CD8-positive, alpha-beta memory T cell (primary cell): Measurements from ENCODE around the gene GATAD2B. TPM values are rescaled to one million over a fixed set of nuclear protein-coding genes. Genes with fewer than 3 reads are reported as not detected.

Source experiments
- CTCF ChIA-PET: fragments of 350-600 bp; sonication (Branson Sonifier 250); formaldehyde crosslinking; loops from one replicate; lab custom pipeline; 2021; ENCODE audit warnings: antibody characterized with exemption; lab: Charles Lee
- POLR2A ChIA-PET: fragments of 350-600 bp; sonication (Branson Sonifier 250); formaldehyde crosslinking; loops from one replicate; lab custom pipeline; 2021; ENCODE audit warnings: antibody characterized with exemption; lab: Charles Lee
- DNase-seq, 5 donors: peaks; one replicate each; pipeline versions ENCODE4 v3.0.0 to v3.0.0-alpha.2; 2020 to 2022; ENCODE audit warnings: mixed read lengths in 1 of 5
- H3K27ac ChIP-seq: one replicate; pipeline ENCODE4 v1.7.0; 2013; ENCODE audit warnings: low read depth, mild to moderate bottlenecking, low read length, moderate library complexity
- H3K27me3 ChIP-seq: 2 replicates; pipeline ENCODE4 v1.7.0; 2013; ENCODE audit warnings: low read length, mild to moderate bottlenecking; ENCODE audit not compliant: insufficient read depth, poor library complexity, severe bottlenecking
- H3K36me3 ChIP-seq: 2 replicates; pipeline ENCODE4 v1.7.0; 2013; ENCODE audit warnings: mild to moderate bottlenecking, low read length, moderate library complexity; ENCODE audit not compliant: insufficient read depth
- H3K4me1 ChIP-seq: 2 replicates; pipeline ENCODE4 v1.7.0; 2013; ENCODE audit warnings: mild to moderate bottlenecking, low read length, moderate library complexity; ENCODE audit not compliant: insufficient read depth
- H3K4me3 ChIP-seq: 2 replicates; pipeline ENCODE4 v1.7.0; 2013; ENCODE audit warnings: mild to moderate bottlenecking, low read length
- H3K9me3 ChIP-seq: 2 replicates; pipeline ENCODE4 v1.7.0; 2013; ENCODE audit warnings: mild to moderate bottlenecking, low read length
- H3K27ac Mint-ChIP-seq, 8 donors: one replicate each; pipeline ENCODE4 v1.8.0; 2020 to 2021; ENCODE audit warnings: mixed read lengths in 8 of 8, mild to moderate bottlenecking in 6 of 8, inconsistent platforms in 3 of 8, moderate library complexity in 3 of 8
- H3K27me3 Mint-ChIP-seq, 2 donors: one replicate each; pipeline ENCODE4 v1.8.0; 2020 to 2021; ENCODE audit warnings: mixed read lengths in 2 of 2, mild to moderate bottlenecking in 1 of 2, moderate library complexity in 1 of 2
- H3K36me3 Mint-ChIP-seq, 3 donors: one replicate each; pipeline ENCODE4 v1.8.0; 2020 to 2021; ENCODE audit warnings: mixed read lengths in 3 of 3, inconsistent platforms in 1 of 3, mild to moderate bottlenecking in 1 of 3
- H3K4me1 Mint-ChIP-seq, 3 donors: one replicate each; pipeline ENCODE4 v1.8.0; 2020 to 2021; ENCODE audit warnings: mixed read lengths in 3 of 3, inconsistent platforms in 1 of 3, mild to moderate bottlenecking in 1 of 3
- H3K4me3 Mint-ChIP-seq, 7 donors: one replicate each; pipeline ENCODE4 v1.8.0; 2020 to 2021; ENCODE audit warnings: mixed read lengths in 7 of 7, mild to moderate bottlenecking in 6 of 7, moderate library complexity in 4 of 7, inconsistent platforms in 2 of 7
- H3K9me3 Mint-ChIP-seq, 5 donors: one replicate each; pipeline ENCODE4 v1.8.0; 2020 to 2022; ENCODE audit warnings: mixed read lengths in 5 of 5, mild to moderate bottlenecking in 3 of 5, moderate library complexity in 2 of 5, inconsistent platforms in 1 of 5
- polyA plus RNA-seq: library from polyadenylated mRNA; unstranded; fragments of 300-500 nt; fragmentation: Illumina TruSeq; gene quantifications from one replicate; pipeline ENCODE4 v1.2.3, GENCODE V29; 2021
- total RNA-seq, 2 experiments: library from RNA; stranded (reverse); gene quantifications; one replicate each; pipeline ENCODE4 v1.2.3, GENCODE V29; 2021

The GATAD2B gene
- total and polyA plus RNA-seq, 3 experiments from 2014 or later, result 5.6 to 71.9 (median 64.9) TPM

DNA sequence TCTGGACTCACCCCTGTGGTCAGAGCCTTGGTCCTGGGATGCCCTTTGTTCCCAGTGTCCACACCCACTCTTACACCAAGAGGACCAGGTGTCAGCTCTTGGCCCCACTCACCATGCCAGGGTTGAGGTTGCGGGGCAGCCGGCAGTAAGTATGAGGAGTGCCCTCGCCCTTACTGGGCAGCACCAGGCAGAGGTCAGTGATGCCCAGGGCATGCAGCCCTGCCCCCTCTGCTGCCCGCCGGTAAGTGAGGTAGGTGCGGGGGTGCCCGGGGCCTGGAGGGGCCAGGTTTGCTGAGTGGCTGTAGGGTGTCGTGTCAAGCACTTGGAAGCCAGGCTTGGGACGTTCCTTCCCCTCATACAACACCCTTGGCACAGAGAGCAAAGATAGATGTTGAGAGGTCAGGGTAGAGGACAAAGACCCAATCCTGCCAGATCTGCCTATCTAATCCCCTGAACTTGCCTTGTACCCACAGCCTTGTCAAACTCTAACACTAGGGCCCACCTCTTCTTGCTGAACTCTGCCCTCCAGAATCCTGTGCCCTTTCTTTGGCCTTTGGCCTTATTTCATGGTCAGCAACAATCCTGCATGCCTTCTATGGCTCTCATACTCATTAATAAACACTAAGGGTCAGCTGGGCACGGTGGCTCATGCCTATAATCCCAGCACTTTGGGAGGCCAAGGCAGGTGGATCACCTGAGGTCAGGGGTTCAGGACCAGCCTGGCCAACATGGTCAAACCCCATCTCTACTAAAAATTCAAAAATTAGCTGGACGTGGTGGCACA is 20.2 kb upstream of the GATAD2B start:
- H3K27ac ChIP-seq, result no peak overlapping the region
- Mint-ChIP-seq H3K27me3 (peaks cover 0 to 8% of the 10 kb centered on the region in 2 donors), H3K4me3 (peak overlapping the region; percentile 24 to 95 (median 59)), H3K4me1 (peaks cover 32 to 60% (median 47%) of the 10 kb centered on the region in 3 donors), H3K36me3 (peaks cover 3 to 80% (median 13%) of the 10 kb centered on the region in 3 donors), H3K27ac (peak overlapping the region; percentile 30 to 98 (median 82)), H3K9me3 (no peaks in the 10 kb centered on the region)
- no peak for DNase-seq
- H3K4me3 ChIP-seq, result no peak overlapping the region
- POLR2A ChIA-PET, result interaction anchor here (4.1 kb wide), 1 partner anchor 20 kb away, joined by 56 read pairs; the partner anchor contains the start of gene GATAD2B
- H3K4me1 ChIP-seq, result peaks cover 31% of the 10 kb centered on the region
- H3K36me3 ChIP-seq, result peaks cover 40% of the 10 kb centered on the region
- H3K27me3 ChIP-seq, result no peaks in the 10 kb centered on the region
- CTCF ChIA-PET, result interaction anchor here (5.1 to 6.0 kb wide), 3 partner anchors 14 to 24 kb away, joined by 46 to 58 read pairs (median 50); partner anchors contain the start of genes CREB3L4, CRTC2 and GATAD2B
- H3K9me3 ChIP-seq, result no peaks in the 10 kb centered on the region

GRCh38 chr1:153941826-153942725 is 19.3 kb upstream of the GATAD2B start:
- Mint-ChIP-seq H3K9me3 (no peaks in the 10 kb centered on the region), H3K27me3 (peaks cover 0 to 8% of the 10 kb centered on the region in 2 donors), H3K27ac (peak overlapping the region; percentile 26 to 90 (median 52)), H3K4me3 (peak overlapping the region in 3 of 7 donors; percentile 20 to 72 (median 32)), H3K36me3 (peaks cover 3 to 82% (median 13%) of the 10 kb centered on the region in 3 donors), H3K4me1 (peaks cover 35 to 59% (median 47%) of the 10 kb centered on the region in 3 donors)
- Histone ChIP-seq H3K27ac (no peak overlapping the region), H3K9me3 (no peaks in the 10 kb centered on the region), H3K36me3 (peaks cover 46% of the 10 kb centered on the region), H3K27me3 (no peaks in the 10 kb centered on the region), H3K4me1 (peaks cover 30% of the 10 kb centered on the region), H3K4me3 (no peak overlapping the region)
- POLR2A ChIA-PET, result interaction anchor here (1.7 kb wide), 1 partner anchor 19 kb away, joined by 4 read pairs; no protein-coding TSS in a partner anchor
- CTCF ChIA-PET, result interaction anchor here (1.1 to 6.0 kb wide), 2 partner anchors 21 kb away, joined by 3 to 58 read pairs; partner anchors contain the start of gene GATAD2B
- DNase-seq, result no peak

DNA sequence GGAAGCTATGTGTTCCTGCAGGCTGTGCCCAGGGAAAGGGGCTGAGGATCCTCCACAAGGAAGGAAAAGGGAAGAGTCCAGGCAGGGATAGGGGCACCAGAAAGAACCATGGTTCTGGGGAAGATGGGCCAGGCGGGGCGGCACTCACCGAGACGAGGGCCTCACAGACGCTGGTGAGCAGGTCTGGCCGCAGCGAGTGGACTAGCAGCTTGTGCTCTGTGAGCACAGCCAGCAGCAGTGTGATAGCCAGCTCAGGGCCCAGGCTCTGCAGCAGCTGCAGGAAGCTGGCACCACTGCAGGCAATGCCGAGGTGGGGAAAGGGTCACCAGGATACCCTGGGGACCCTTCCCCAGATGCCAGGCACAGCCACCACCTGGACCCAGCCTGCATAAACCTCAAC is 18.0 kb upstream of the GATAD2B start:
- Mint-ChIP-seq H3K4me3 (no peak overlapping the region), H3K9me3 (no peaks in the 10 kb centered on the region), H3K27ac (peak overlapping the region in 5 of 8 donors; percentile 63 to 90 (median 70)), H3K36me3 (peaks cover 6 to 89% (median 19%) of the 10 kb centered on the region in 3 donors), H3K27me3 (peaks cover 0 to 8% of the 10 kb centered on the region in 2 donors), H3K4me1 (peaks cover 37 to 55% (median 42%) of the 10 kb centered on the region in 3 donors)
- DNase-seq, result no peak
- Histone ChIP-seq H3K27ac (no peak overlapping the region), H3K4me1 (peaks cover 25% of the 10 kb centered on the region), H3K4me3 (no peak overlapping the region), H3K36me3 (peaks cover 58% of the 10 kb centered on the region), H3K9me3 (no peaks in the 10 kb centered on the region), H3K27me3 (no peaks in the 10 kb centered on the region)
- ChIA-PET POLR2A (interaction anchor here (0.8 to 1.7 kb wide), 3 partner anchors 17 to 53 kb away, joined by 4 to 6 read pairs (median 4); partner anchors contain the start of gene CREB3L4), CTCF (interaction anchor here (1.0 to 2.5 kb wide), 3 partner anchors 10 to 143 kb away, joined by 4 to 6 read pairs (median 6); partner anchors contain the start of gene GATAD2B)

GRCh38 chr1:153939476-153939875 is 16.7 kb upstream of the GATAD2B start:
- peak overlapping the region in 2 of 8 donors; percentile 38 to 68 for H3K27ac Mint-ChIP-seq
- no peak overlapping the region for H3K4me3 Mint-ChIP-seq
- no peak for DNase-seq
- peaks cover 29 to 44% (median 32%) of the 10 kb centered on the region in 3 donors for H3K4me1 Mint-ChIP-seq
- H3K27ac ChIP-seq, result no peak overlapping the region
- no peaks in the 10 kb centered on the region for H3K9me3 Mint-ChIP-seq
- peaks cover 63% of the 10 kb centered on the region for H3K36me3 ChIP-seq
- no peak overlapping the region for H3K4me3 ChIP-seq
- peaks cover 0 to 4% of the 10 kb centered on the region in 2 donors for H3K27me3 Mint-ChIP-seq
- H3K27me3 ChIP-seq, result no peaks in the 10 kb centered on the region
- ChIA-PET POLR2A (interaction anchor here (1.4 kb wide), 1 partner anchor 28 kb away, joined by 4 read pairs; the partner anchor contains the start of gene CREB3L4), CTCF (interaction anchor here (2.2 to 2.5 kb wide), 2 partner anchors 17 to 142 kb away, joined by 6 read pairs; partner anchors contain the start of gene GATAD2B)
- peaks cover 21% of the 10 kb centered on the region for H3K4me1 ChIP-seq
- no peaks in the 10 kb centered on the region for H3K9me3 ChIP-seq
- H3K36me3 Mint-ChIP-seq, result peaks cover 6 to 89% (median 19%) of the 10 kb centered on the region in 3 donors

DNA sequence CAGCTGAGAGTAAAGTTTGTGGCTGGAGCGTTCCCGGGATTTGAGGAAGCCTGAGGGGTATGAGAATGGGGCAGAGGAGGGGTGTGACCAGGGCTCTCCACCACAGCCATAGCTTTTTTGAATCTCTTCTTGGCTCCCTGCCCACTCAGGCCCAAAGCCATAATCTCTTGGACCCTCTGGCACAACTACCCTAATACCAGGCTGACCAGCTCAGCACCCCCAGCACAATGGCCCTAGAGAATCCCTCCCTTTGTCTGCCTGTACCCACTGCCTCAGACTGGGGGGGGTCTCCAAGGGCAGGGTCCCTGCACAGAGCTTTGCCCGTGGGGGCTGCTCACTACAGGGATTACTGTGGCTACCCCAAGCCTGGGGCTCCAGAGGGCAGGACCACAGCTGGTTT is 16.2 kb upstream of the GATAD2B start:
- peaks cover 66% of the 10 kb centered on the region for H3K36me3 ChIP-seq
- peaks cover 16% of the 10 kb centered on the region for H3K4me1 ChIP-seq
- H3K4me1 Mint-ChIP-seq, result peaks cover 24 to 39% (median 27%) of the 10 kb centered on the region in 3 donors
- POLR2A ChIA-PET, result no interaction called here
- CTCF ChIA-PET, result interaction anchor here (1.6 to 2.5 kb wide), 3 partner anchors 7 to 141 kb away, joined by 5 to 6 read pairs (median 6); partner anchors contain the start of genes DENND4B and GATAD2B
- DNase-seq, result peak in 1 of 5 donors; percentile 22
- H3K27me3 ChIP-seq, result no peaks in the 10 kb centered on the region
- peak overlapping the region in 4 of 8 donors; percentile 35 to 74 (median 53) for H3K27ac Mint-ChIP-seq
- peaks cover 0 to 4% of the 10 kb centered on the region in 2 donors for H3K27me3 Mint-ChIP-seq
- no peak overlapping the region for H3K4me3 ChIP-seq
- H3K4me3 Mint-ChIP-seq, result no peak overlapping the region
- H3K36me3 Mint-ChIP-seq, result peaks cover 6 to 92% (median 19%) of the 10 kb centered on the region in 3 donors
- H3K9me3 Mint-ChIP-seq, result no peaks in the 10 kb centered on the region
- no peak overlapping the region for H3K27ac ChIP-seq
- H3K9me3 ChIP-seq, result no peaks in the 10 kb centered on the region

DNA sequence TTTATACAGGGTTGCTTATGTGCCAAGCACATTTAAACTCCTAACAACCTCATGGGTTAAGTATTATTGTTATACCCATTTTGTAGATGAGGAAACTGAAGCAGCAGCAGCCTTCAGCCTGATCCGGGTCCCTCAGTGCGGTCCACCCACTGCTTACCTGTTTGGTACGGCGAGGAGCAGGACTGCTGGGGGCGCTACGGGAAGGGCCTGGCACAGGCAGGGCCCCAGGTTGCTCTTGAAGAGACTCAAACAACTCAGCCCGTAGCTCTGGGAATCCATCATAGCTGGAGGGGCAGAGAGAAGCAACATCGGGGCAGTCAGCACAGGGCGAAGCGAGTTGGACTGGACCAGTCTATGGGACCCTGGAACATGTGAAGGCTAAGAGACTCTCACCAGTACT is 14.6 kb upstream of the GATAD2B start:
- Mint-ChIP-seq H3K36me3 (peaks cover 6 to 92% (median 19%) of the 10 kb centered on the region in 3 donors), H3K4me3 (no peak overlapping the region), H3K9me3 (no peaks in the 10 kb centered on the region), H3K27ac (peak overlapping the region in 1 of 8 donors; percentile 33), H3K27me3 (peaks cover 0 to 4% of the 10 kb centered on the region in 2 donors), H3K4me1 (peaks cover 11 to 22% (median 12%) of the 10 kb centered on the region in 3 donors)
- no peak for DNase-seq
- H3K36me3 ChIP-seq, result peaks cover 71% of the 10 kb centered on the region
- H3K4me3 ChIP-seq, result no peak overlapping the region
- ChIA-PET POLR2A (no interaction called here), CTCF (interaction anchor here (1.0 to 1.6 kb wide), 2 partner anchors 9 to 49 kb away, joined by 3 to 5 read pairs; partner anchors contain the start of genes DENND4B and RAB13)
- no peaks in the 10 kb centered on the region for H3K9me3 ChIP-seq
- H3K27ac ChIP-seq, result no peak overlapping the region
- H3K27me3 ChIP-seq, result no peaks in the 10 kb centered on the region
- H3K4me1 ChIP-seq, result peaks cover under 1% of the 10 kb centered on the region
